RCC 7860 (cell line): ENCODE measurements around the gene CHRM2.
"Not testable (repeated sequence)": the region's sequence is repeated elsewhere in the genome, so short reads cannot be mapped to it uniquely, and the experiment has no call there.

Experiments
- DNase-seq: peaks from one replicate; pipeline ENCODE4 v3.0.0-alpha.2; 2015; ENCODE audit warnings: low spot score
- FAIRE-seq: peaks from 2 replicates; lab custom pipeline; 2012; peaks lifted over from hg19 to GRCh38; lab: Jason Lieb, UNC

The CHRM2 gene

GRCh38 chr7:136868496-136869000, at the start of gene CHRM2:
TSS of gene CHRM2 (plus strand) at chr7:136868652. CDS start at chr7:137014866, 146,214 bp downstream.
- FAIRE-seq (no peak), DNase-seq (no peak)

GRCh38 chr7:136831398-136831797, 37.1 kb upstream of the CHRM2 start:
- DNase-seq, FAIRE-seq: not testable (repeated sequence)

GRCh38 chr7:136845899-136846465, 22.5 kb upstream of the CHRM2 start:
- DNase-seq (no peak), FAIRE-seq (no peak)

- FAIRE-seq (no peak), DNase-seq (no peak)
Observed at GRCh38 chr7:136847858-136848257, 20.6 kb upstream of the CHRM2 start.

- no peak for FAIRE-seq
- DNase-seq = no peak
Observed at GRCh38 chr7:136853654-136854053, 14.8 kb upstream of the CHRM2 start.

- no peak for DNase-seq
- no peak for FAIRE-seq
Observed at GRCh38 chr7:136857573-136857972, 10.9 kb upstream of the CHRM2 start.

- no peak for DNase-seq
- FAIRE-seq = no peak
Observed at GRCh38 chr7:136859803-136860202, 8.6 kb upstream of the CHRM2 start.

GRCh38 chr7:136865236-136865635, 3.2 kb upstream of the CHRM2 start:
- DNase-seq (no peak), FAIRE-seq (no peak)

- no peak for FAIRE-seq
- no peak for DNase-seq
Observed at GRCh38 chr7:136865777-136866176, 2.7 kb upstream of the CHRM2 start.

GRCh38 chr7:136869001-136869961, 829 bp downstream of the CHRM2 start:
- FAIRE-seq = no peak
- DNase-seq = no peak

- FAIRE-seq (no peak), DNase-seq (no peak)
Observed at GRCh38 chr7:136869991-136870865, 1.8 kb downstream of the CHRM2 start.

- no peak for DNase-seq
- FAIRE-seq = no peak
Observed at GRCh38 chr7:136870866-136871487, 2.5 kb downstream of the CHRM2 start.

GRCh38 chr7:136874393-136875032, 6.1 kb downstream of the CHRM2 start:
- FAIRE-seq (no peak), DNase-seq (no peak)

GRCh38 chr7:136877509-136877908, 9.1 kb downstream of the CHRM2 start:
- DNase-seq (no peak), FAIRE-seq (no peak)

GRCh38 chr7:136877990-136878389, 9.5 kb downstream of the CHRM2 start:
- no peak for DNase-seq
- no peak for FAIRE-seq

GRCh38 chr7:136878878-136879277, 10.4 kb downstream of the CHRM2 start:
- DNase-seq (no peak), FAIRE-seq (no peak)

GRCh38 chr7:136883046-136883445, 14.6 kb downstream of the CHRM2 start:
- FAIRE-seq (no peak), DNase-seq (no peak)

- DNase-seq = no peak
- no peak for FAIRE-seq
Observed at GRCh38 chr7:136884492-136884891, 16.0 kb downstream of the CHRM2 start.

GRCh38 chr7:136887317-136887716, 18.9 kb downstream of the CHRM2 start:
- no peak for FAIRE-seq
- DNase-seq = no peak

GRCh38 chr7:136890399-136890798, 21.9 kb downstream of the CHRM2 start:
- DNase-seq (no peak), FAIRE-seq (no peak)
